ENCODE measurements around the gene KCNF1. TPM values are rescaled to one million over a fixed set of nuclear protein-coding genes. Genes with fewer than 3 reads are reported as not detected.

Gene KCNF1
- total RNA-seq (1 to 10 TPM; 4.3 to 6.5 TPM), polyA plus RNA-seq (ENCODE audit: insufficient read length in 2 of 2) (10 to 100 TPM; 16.5 to 19.7 TPM)
- long read RNA-seq, donor 1, transcript KCNF1-201 (1 exons, 2,289 nt): major isoform, 13 of 13 reads
- long read RNA-seq, donor 1, partial matches to known transcripts: 0 of 13 reads
- long read RNA-seq, donor 1, other reads (novel, unspliced or antisense): 0 of 13 reads
- long read RNA-seq, donor 2, transcript KCNF1-201 (1 exons, 2,289 nt): major isoform, 11 of 11 reads
- long read RNA-seq, donor 2, partial matches to known transcripts: 0 of 11 reads
- long read RNA-seq, donor 2, other reads (novel, unspliced or antisense): 0 of 11 reads
- long read RNA-seq, donor 3, transcript KCNF1-201 (1 exons, 2,289 nt): major isoform, 11 of 11 reads
- long read RNA-seq, donor 3, partial matches to known transcripts: 0 of 11 reads
- long read RNA-seq, donor 3, other reads (novel, unspliced or antisense): 0 of 11 reads
- long read RNA-seq, donor 4, partial matches to known transcripts: 0 of 2 reads
- long read RNA-seq, donor 4, other reads (novel, unspliced or antisense): 0 of 2 reads

- Histone ChIP-seq H3K36me3 (ENCODE audit: control insufficient read depth, insufficient read depth, low read length) (peaks cover 21% of the 10 kb centered on the region), H3K27ac (ENCODE audit: low read depth, low read length) (no peak within 1 kb of the TSS), H3K4me3 (ENCODE audit: low read depth, low read length) (peak within 1 kb of the TSS; percentile 27), H3K4me1 (ENCODE audit: control insufficient read depth, insufficient read depth, low read length) (peaks cover 52% of the 10 kb centered on the region), H3K27me3 (ENCODE audit: control insufficient read depth, insufficient read depth, low read length) (peaks cover 9% of the 10 kb centered on the region), H3K9me3 (ENCODE audit: control insufficient read depth, insufficient read depth, low read length) (no peaks in the 10 kb centered on the region)
- peak; percentile 52 to 96 (median 62) for DNase-seq (ENCODE audit: low read depth in 4 of 6, low spot score in 6 of 6)
- 6% methylated on average over 49 of the region's 53 CpGs for WGBS (ENCODE audit: insufficient coverage)
Measured at GRCh38 chr2:10911291-10912075, at the start of gene KCNF1. TSS of gene KCNF1 (plus strand) at chr2:10911934. CDS start at chr2:10912427, 493 bp downstream.

- peaks cover 19% of the 10 kb centered on the region for H3K4me1 ChIP-seq (ENCODE audit: control insufficient read depth, insufficient read depth, low read length)
- WGBS (ENCODE audit: insufficient coverage): 81% methylated on average over 9 of the region's 10 CpGs
- no peak for DNase-seq (ENCODE audit: low read depth in 4 of 6, low spot score in 6 of 6)
- no peak overlapping the region for H3K27ac ChIP-seq (ENCODE audit: low read depth, low read length)
- H3K4me3 ChIP-seq (ENCODE audit: low read depth, low read length): no peak overlapping the region
- no peaks in the 10 kb centered on the region for H3K36me3 ChIP-seq (ENCODE audit: control insufficient read depth, insufficient read depth, low read length)
- H3K27me3 ChIP-seq (ENCODE audit: control insufficient read depth, insufficient read depth, low read length): peaks cover 2% of the 10 kb centered on the region
- no peaks in the 10 kb centered on the region for H3K9me3 ChIP-seq (ENCODE audit: control insufficient read depth, insufficient read depth, low read length)
Measured at GRCh38 chr2:10862330-10862729, 49.4 kb upstream of the KCNF1 start.

GRCh38 chr2:10863047-10863446 is 48.7 kb upstream of the KCNF1 start:
- peaks cover 2% of the 10 kb centered on the region for H3K27me3 ChIP-seq (ENCODE audit: control insufficient read depth, insufficient read depth, low read length)
- H3K9me3 ChIP-seq (ENCODE audit: control insufficient read depth, insufficient read depth, low read length): no peaks in the 10 kb centered on the region
- no peak overlapping the region for H3K4me3 ChIP-seq (ENCODE audit: low read depth, low read length)
- no peaks in the 10 kb centered on the region for H3K36me3 ChIP-seq (ENCODE audit: control insufficient read depth, insufficient read depth, low read length)
- DNase-seq (ENCODE audit: low read depth in 4 of 6, low spot score in 6 of 6): no peak
- 97% methylated on average over 10 of the region's 10 CpGs for WGBS (ENCODE audit: insufficient coverage)
- H3K4me1 ChIP-seq (ENCODE audit: control insufficient read depth, insufficient read depth, low read length): peaks cover 19% of the 10 kb centered on the region
- no peak overlapping the region for H3K27ac ChIP-seq (ENCODE audit: low read depth, low read length)

- DNase-seq (ENCODE audit: low read depth in 4 of 6, low spot score in 6 of 6): no peak
- no peak overlapping the region for H3K4me3 ChIP-seq (ENCODE audit: low read depth, low read length)
- no peak overlapping the region for H3K27ac ChIP-seq (ENCODE audit: low read depth, low read length)
- WGBS (ENCODE audit: insufficient coverage): 94% methylated on average over 1 of the region's 8 CpGs
- H3K27me3 ChIP-seq (ENCODE audit: control insufficient read depth, insufficient read depth, low read length): peaks cover 2% of the 10 kb centered on the region
- H3K4me1 ChIP-seq (ENCODE audit: control insufficient read depth, insufficient read depth, low read length): peaks cover 26% of the 10 kb centered on the region
- no peaks in the 10 kb centered on the region for H3K36me3 ChIP-seq (ENCODE audit: control insufficient read depth, insufficient read depth, low read length)
- no peaks in the 10 kb centered on the region for H3K9me3 ChIP-seq (ENCODE audit: control insufficient read depth, insufficient read depth, low read length)
Measured at GRCh38 chr2:10863837-10864236, 47.9 kb upstream of the KCNF1 start.

- WGBS (ENCODE audit: insufficient coverage): 25% methylated on average over 7 of the region's 10 CpGs
- no peak overlapping the region for H3K27ac ChIP-seq (ENCODE audit: low read depth, low read length)
- H3K27me3 ChIP-seq (ENCODE audit: control insufficient read depth, insufficient read depth, low read length): peaks cover 2% of the 10 kb centered on the region
- no peaks in the 10 kb centered on the region for H3K9me3 ChIP-seq (ENCODE audit: control insufficient read depth, insufficient read depth, low read length)
- H3K36me3 ChIP-seq (ENCODE audit: control insufficient read depth, insufficient read depth, low read length): no peaks in the 10 kb centered on the region
- no peak for DNase-seq (ENCODE audit: low read depth in 4 of 6, low spot score in 6 of 6)
- no peak overlapping the region for H3K4me3 ChIP-seq (ENCODE audit: low read depth, low read length)
- peaks cover 27% of the 10 kb centered on the region for H3K4me1 ChIP-seq (ENCODE audit: control insufficient read depth, insufficient read depth, low read length)
Measured at GRCh38 chr2:10864251-10864650, 47.5 kb upstream of the KCNF1 start.

GRCh38 chr2:10864861-10865636 is 46.7 kb upstream of the KCNF1 start:
- peak in 2 of 6 donors; percentile 55 to 78 for DNase-seq (ENCODE audit: low read depth in 4 of 6, low spot score in 6 of 6)
- peaks cover 2% of the 10 kb centered on the region for H3K27me3 ChIP-seq (ENCODE audit: control insufficient read depth, insufficient read depth, low read length)
- 54% methylated on average over 9 of the region's 14 CpGs for WGBS (ENCODE audit: insufficient coverage)
- no peak overlapping the region for H3K4me3 ChIP-seq (ENCODE audit: low read depth, low read length)
- no peaks in the 10 kb centered on the region for H3K36me3 ChIP-seq (ENCODE audit: control insufficient read depth, insufficient read depth, low read length)
- no peaks in the 10 kb centered on the region for H3K9me3 ChIP-seq (ENCODE audit: control insufficient read depth, insufficient read depth, low read length)
- no peak overlapping the region for H3K27ac ChIP-seq (ENCODE audit: low read depth, low read length)
- peaks cover 27% of the 10 kb centered on the region for H3K4me1 ChIP-seq (ENCODE audit: control insufficient read depth, insufficient read depth, low read length)

- WGBS (ENCODE audit: insufficient coverage): 89% methylated on average over 8 of the region's 10 CpGs
- H3K9me3 ChIP-seq (ENCODE audit: control insufficient read depth, insufficient read depth, low read length): no peaks in the 10 kb centered on the region
- DNase-seq (ENCODE audit: low read depth in 4 of 6, low spot score in 6 of 6): no peak
- H3K4me3 ChIP-seq (ENCODE audit: low read depth, low read length): no peak overlapping the region
- no peak overlapping the region for H3K27ac ChIP-seq (ENCODE audit: low read depth, low read length)
- H3K36me3 ChIP-seq (ENCODE audit: control insufficient read depth, insufficient read depth, low read length): no peaks in the 10 kb centered on the region
- H3K4me1 ChIP-seq (ENCODE audit: control insufficient read depth, insufficient read depth, low read length): peaks cover 24% of the 10 kb centered on the region
- peaks cover 2% of the 10 kb centered on the region for H3K27me3 ChIP-seq (ENCODE audit: control insufficient read depth, insufficient read depth, low read length)
Measured at GRCh38 chr2:10865841-10866240, 45.9 kb upstream of the KCNF1 start.

- no peak overlapping the region for H3K4me3 ChIP-seq (ENCODE audit: low read depth, low read length)
- DNase-seq (ENCODE audit: low read depth in 4 of 6, low spot score in 6 of 6): peak in 1 of 6 donors; percentile 19
- 84% methylated on average over 5 of the region's 6 CpGs for WGBS (ENCODE audit: insufficient coverage)
- H3K9me3 ChIP-seq (ENCODE audit: control insufficient read depth, insufficient read depth, low read length): no peaks in the 10 kb centered on the region
- H3K36me3 ChIP-seq (ENCODE audit: control insufficient read depth, insufficient read depth, low read length): no peaks in the 10 kb centered on the region
- H3K4me1 ChIP-seq (ENCODE audit: control insufficient read depth, insufficient read depth, low read length): peaks cover 21% of the 10 kb centered on the region
- no peak overlapping the region for H3K27ac ChIP-seq (ENCODE audit: low read depth, low read length)
- H3K27me3 ChIP-seq (ENCODE audit: control insufficient read depth, insufficient read depth, low read length): no peaks in the 10 kb centered on the region
Measured at GRCh38 chr2:10867692-10868420, 43.9 kb upstream of the KCNF1 start.

Data from spinal cord (tissue), 10 donors.